Progenitor cell of endocrine pancreas (in vitro differentiated cells): ENCODE results near the gene BUD31. TPM values are rescaled to one million over a fixed set of nuclear protein-coding genes. Genes with fewer than 3 reads are reported as not detected.

Experiments
- DNase-seq: peaks from one replicate; pipeline ENCODE4 v3.0.0; 2021; ENCODE audit warnings: low spot score; ENCODE audit not compliant: unreplicated experiment
- H3K27ac Mint-ChIP-seq: 2 replicates; pipeline ENCODE4 v1.8.0; 2021; ENCODE audit warnings: mild to moderate bottlenecking, moderate library complexity, mixed read lengths
- H3K27me3 Mint-ChIP-seq: 2 replicates; pipeline ENCODE4 v1.8.0; 2021; ENCODE audit warnings: mixed read lengths
- H3K36me3 Mint-ChIP-seq: 2 replicates; pipeline ENCODE4 v1.8.0; 2022; ENCODE audit warnings: mixed read lengths; ENCODE audit not compliant: insufficient read depth
- H3K4me1 Mint-ChIP-seq: 2 replicates; pipeline ENCODE4 v1.8.0; 2021; ENCODE audit warnings: low read depth, mixed read lengths
- H3K4me3 Mint-ChIP-seq: 2 replicates; pipeline ENCODE4 v1.8.0; 2021; ENCODE audit warnings: low read depth, mild to moderate bottlenecking, moderate library complexity, mixed read lengths
- H3K9me3 Mint-ChIP-seq: 2 replicates; pipeline ENCODE4 v1.8.0; 2021; ENCODE audit warnings: low read depth, mixed read lengths
- CTCF ChIP-seq: fragments of 200-600 bp; sonication (generic); IDR thresholded peaks from one replicate; pipeline ENCODE4 v1.5.0; 2021; ENCODE audit warnings: antibody characterized with exemption, mild to moderate bottlenecking; ENCODE audit not compliant: unreplicated experiment
- total RNA-seq: library from RNA; stranded (reverse); gene quantifications from 2 replicates; pipeline ENCODE4 v1.2.1, GENCODE V29; 2021

The BUD31 gene
- total RNA-seq, 1 donor from 2014 or later = 102 TPM

- peak overlapping the region; percentile 29 for H3K27ac Mint-ChIP-seq
- DNase-seq = no peak
- peaks cover 8% of the 10 kb centered on the region for H3K4me1 Mint-ChIP-seq
- H3K36me3 Mint-ChIP-seq = peaks cover 16% of the 10 kb centered on the region
- no peak for TF ChIP-seq CTCF
- H3K9me3 Mint-ChIP-seq = no peaks in the 10 kb centered on the region
- H3K27me3 Mint-ChIP-seq = no peaks in the 10 kb centered on the region
- H3K4me3 Mint-ChIP-seq = no peak overlapping the region
Observed at GRCh38 chr7:99460651-99461050, 51.9 kb downstream of the BUD31 start.

GRCh38 chr7:99461221-99461620, 52.5 kb downstream of the BUD31 start:
- Mint-ChIP-seq H3K9me3 (no peaks in the 10 kb centered on the region), H3K4me1 (peaks cover 11% of the 10 kb centered on the region), H3K4me3 (no peak overlapping the region), H3K27me3 (no peaks in the 10 kb centered on the region), H3K36me3 (peaks cover 16% of the 10 kb centered on the region), H3K27ac (no peak overlapping the region)
- DNase-seq = no peak
- no peak for TF ChIP-seq CTCF

- Mint-ChIP-seq H3K36me3 (peaks cover 8% of the 10 kb centered on the region), H3K27me3 (peaks cover 13% of the 10 kb centered on the region), H3K27ac (peak overlapping the region; percentile 97), H3K4me1 (peaks cover 11% of the 10 kb centered on the region), H3K4me3 (peak overlapping the region; percentile 93), H3K9me3 (no peaks in the 10 kb centered on the region)
- no peak for TF ChIP-seq CTCF
- no peak for DNase-seq
Observed at GRCh38 chr7:99465421-99465768, 56.6 kb downstream of the BUD31 start.

GRCh38 chr7:99468336-99468918, 59.7 kb downstream of the BUD31 start:
- Mint-ChIP-seq H3K27me3 (peaks cover 21% of the 10 kb centered on the region), H3K9me3 (no peaks in the 10 kb centered on the region), H3K36me3 (peaks cover 4% of the 10 kb centered on the region), H3K4me1 (peaks cover 18% of the 10 kb centered on the region), H3K27ac (no peak overlapping the region), H3K4me3 (no peak overlapping the region)
- no peak for TF ChIP-seq CTCF
- no peak for DNase-seq

Other genes starting within 250 kb of the BUD31 start
- 0.34 TPM in 1 of 2 replicates, not detected in the other for gene KPNA7, start 200.9 kb upstream of the BUD31 start, total RNA-seq
- gene MYH16, start 136.1 kb upstream of the BUD31 start, total RNA-seq = not detected in 2 replicates
- 135 and 140 TPM in 2 replicates for gene ARPC1A, start 83.1 kb upstream of the BUD31 start, total RNA-seq
- gene ARPC1B, start 34.2 kb upstream of the BUD31 start, total RNA-seq = 27.5 and 28.2 TPM in 2 replicates
- gene PDAP1, start 372 bp upstream of the BUD31 start, total RNA-seq = 128 TPM in 2 replicates
- 12.0 and 16.8 TPM in 2 replicates for gene PTCD1, start 29.8 kb downstream of the BUD31 start, total RNA-seq
- gene CPSF4, start 30.0 kb downstream of the BUD31 start, total RNA-seq = 77.4 and 86.9 TPM in 2 replicates
- gene ATP5MF, start 57.2 kb downstream of the BUD31 start, total RNA-seq = 328 and 330 TPM in 2 replicates
- 26.7 and 27.4 TPM in 2 replicates for gene ZNF789, start 63.9 kb downstream of the BUD31 start, total RNA-seq
- 23.7 and 24.8 TPM in 2 replicates for gene ZNF394, start 91.3 kb downstream of the BUD31 start, total RNA-seq
- gene ZKSCAN5, start 95.7 kb downstream of the BUD31 start, total RNA-seq = 14.7 and 15.2 TPM in 2 replicates
- 12.5 and 12.9 TPM in 2 replicates for gene FAM200A, start 143.1 kb downstream of the BUD31 start, total RNA-seq
- gene ZNF655, start 149.7 kb downstream of the BUD31 start, total RNA-seq = 70.9 and 72.6 TPM in 2 replicates
- gene TMEM225B, start 189.3 kb downstream of the BUD31 start, total RNA-seq = 0.91 and 1.4 TPM in 2 replicates
- 26.4 and 27.9 TPM in 2 replicates for gene ZSCAN25, start 208.0 kb downstream of the BUD31 start, total RNA-seq